ENCODE data around the gene DEFB113.
"Not testable (repeated sequence)": the region's sequence is repeated elsewhere in the genome, so short reads cannot be mapped to it uniquely, and the experiment has no call there.

The DEFB113 gene

GRCh38 chr6:49969605-49970004 lies at the start of gene DEFB113:
DEFB113 (minus strand) TSS chr6:49969625; CDS start chr6:49969625, 0 bp downstream.
- no peak for DNase-seq (ENCODE audit: low read depth in 2 of 2)

GRCh38 chr6:50007819-50008218 lies 38.4 kb upstream of the DEFB113 start:
- no peak for DNase-seq (ENCODE audit: low read depth in 2 of 2)

GRCh38 chr6:50003139-50003538 lies 33.7 kb upstream of the DEFB113 start:
- DNase-seq (ENCODE audit: low read depth in 2 of 2), result no peak

GRCh38 chr6:49995278-49995677 lies 25.9 kb upstream of the DEFB113 start:
- no peak for DNase-seq (ENCODE audit: low read depth in 2 of 2)

- no peak for DNase-seq (ENCODE audit: low read depth in 2 of 2)
These were observed 19.5 kb upstream of the DEFB113 start for GRCh38 chr6:49988900-49989299.

- no peak for DNase-seq (ENCODE audit: low read depth in 2 of 2)
These were observed 18.3 kb upstream of the DEFB113 start for GRCh38 chr6:49987749-49988148.

GRCh38 chr6:49986551-49986950 lies 17.1 kb upstream of the DEFB113 start:
- DNase-seq (ENCODE audit: low read depth in 2 of 2), result no peak

- no peak for DNase-seq (ENCODE audit: low read depth in 2 of 2)
These were observed 12.6 kb upstream of the DEFB113 start for GRCh38 chr6:49982046-49982445.

GRCh38 chr6:49980898-49981297 lies 11.5 kb upstream of the DEFB113 start:
- no peak for DNase-seq (ENCODE audit: low read depth in 2 of 2)

- no peak for DNase-seq (ENCODE audit: low read depth in 2 of 2)
These were observed 10.2 kb upstream of the DEFB113 start for GRCh38 chr6:49979584-49979983.

- DNase-seq (ENCODE audit: low read depth in 2 of 2), result no peak
These were observed 9.2 kb upstream of the DEFB113 start for GRCh38 chr6:49978332-49979226.

GRCh38 chr6:49966823-49967222 lies 2.6 kb downstream of the DEFB113 start:
- DNase-seq (ENCODE audit: low read depth in 2 of 2), result no peak

GRCh38 chr6:49966334-49966733 lies 3.1 kb downstream of the DEFB113 start:
- DNase-seq (ENCODE audit: low read depth in 2 of 2), result no peak

GRCh38 chr6:49964064-49964463 lies 5.4 kb downstream of the DEFB113 start, which contains the start of gene DEFB114:
DEFB114 (minus strand) TSS chr6:49964164; CDS start chr6:49964105, 59 bp downstream.
- DNase-seq (ENCODE audit: low read depth in 2 of 2), result no peak

GRCh38 chr6:49958180-49958579 lies 11.2 kb downstream of the DEFB113 start:
- no peak for DNase-seq (ENCODE audit: low read depth in 2 of 2)

GRCh38 chr6:49955847-49956246 lies 13.6 kb downstream of the DEFB113 start:
- DNase-seq (ENCODE audit: low read depth in 2 of 2), result no peak

- no peak for DNase-seq (ENCODE audit: low read depth in 2 of 2)
These were observed 17.5 kb downstream of the DEFB113 start for GRCh38 chr6:49951926-49952325.

- no peak for DNase-seq (ENCODE audit: low read depth in 2 of 2)
These were observed 19.0 kb downstream of the DEFB113 start for GRCh38 chr6:49950415-49950751.

GRCh38 chr6:49949062-49949461 lies 20.4 kb downstream of the DEFB113 start:
- no peak for DNase-seq (ENCODE audit: low read depth in 2 of 2)

GRCh38 chr6:49946835-49947234 lies 22.6 kb downstream of the DEFB113 start:
- DNase-seq (ENCODE audit: low read depth in 2 of 2), result no peak

- not testable (repeated sequence) for DNase-seq (ENCODE audit: low read depth in 2 of 2)
These were observed 25.4 kb downstream of the DEFB113 start for GRCh38 chr6:49944068-49944467.

GRCh38 chr6:49939993-49940498 lies 29.4 kb downstream of the DEFB113 start:
- no peak for DNase-seq (ENCODE audit: low read depth in 2 of 2)

GRCh38 chr6:49937811-49938210 lies 31.6 kb downstream of the DEFB113 start:
- DNase-seq (ENCODE audit: low read depth in 2 of 2), result no peak

All from activated CD8-positive, alpha-beta memory T cell treated with anti-CD3 and anti-CD28 coated beads for 4 hours (primary cell).